Adipose tissue (tissue), 3 donors: ENCODE measurements around the gene LIPA. TPM values are rescaled to one million over a fixed set of nuclear protein-coding genes. Genes with fewer than 3 reads are reported as not detected.
"Not testable (repeated sequence)": the region's sequence is repeated elsewhere in the genome, so short reads cannot be mapped to it uniquely, and the experiment has no call there.

Source experiments
- H3K27ac ChIP-seq: one replicate; pipeline ENCODE4 v1.5.1; 2013; ENCODE audit warnings: low read depth, low read length
- WGBS, 3 donors: extraction: QIAGEN DNeasy Blood & Tissue Kit; methylation state at CpG; one replicate each; pipeline ENCODE4 v1.1.7; 2013; 5-methylcytosine and 5-hydroxymethylcytosine counted together
- polyA plus RNA-seq, 3 donors: library from polyadenylated mRNA; stranded (reverse); fragments of 200-250 nt; gene quantifications; one replicate each; pipeline ENCODE4 v1.2.3, GENCODE V29; 2013
- donor health status: healthy with polysubstance abuse.
- donor health status: Bipolar disorder and iron deficiency.
- donor health status: healthy.

Gene LIPA
- polyA plus RNA-seq, 3 donors, result 19.2 to 45.2 (median 34.5) TPM

DNA sequence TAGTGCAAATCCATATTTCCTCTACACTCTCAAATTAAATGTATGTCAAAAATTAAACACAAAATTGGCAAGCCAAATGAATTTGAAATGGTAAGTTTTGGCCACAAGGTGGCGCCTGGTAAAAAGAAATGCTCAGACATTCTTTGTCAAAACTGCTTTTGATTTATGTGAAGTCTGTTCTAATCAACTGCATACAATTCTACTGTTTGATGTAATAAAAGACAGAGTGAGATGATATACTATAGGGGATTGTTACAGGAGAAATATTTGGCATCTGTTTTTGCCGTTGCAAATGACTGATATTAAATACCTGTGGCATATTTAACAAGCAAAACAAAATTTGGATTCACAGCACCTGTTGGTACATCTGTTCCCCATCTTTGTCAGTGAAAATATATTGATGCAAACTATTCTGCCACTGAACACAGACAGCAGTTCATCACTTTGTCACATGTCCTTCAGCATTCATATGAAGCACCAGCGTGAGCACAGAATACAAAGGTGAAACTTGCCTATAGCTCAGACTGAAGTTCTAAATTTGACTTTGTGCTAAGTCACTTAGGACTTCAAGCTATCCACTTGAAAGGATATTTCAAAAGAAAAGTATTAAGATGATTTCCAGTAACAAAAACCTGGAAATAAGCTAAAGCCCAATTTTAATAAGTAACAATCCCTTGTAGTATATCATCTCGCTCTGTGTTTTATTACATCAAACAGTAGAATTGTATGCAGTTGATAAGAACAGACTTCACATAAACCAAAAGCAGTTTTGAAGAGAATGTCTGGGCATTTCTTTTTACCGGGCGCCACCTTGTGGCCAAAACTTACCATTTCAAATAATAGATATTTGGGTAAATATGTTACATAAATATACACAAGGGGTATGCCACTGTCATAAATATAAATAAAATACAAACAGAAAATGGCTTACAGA is 34.3 kb downstream of the LIPA start:
- H3K27ac ChIP-seq, result no peak overlapping the region
- WGBS, 3 donors, result 5 to 17% (median 14%) methylated on average over 6 of the region's 6 CpGs

DNA sequence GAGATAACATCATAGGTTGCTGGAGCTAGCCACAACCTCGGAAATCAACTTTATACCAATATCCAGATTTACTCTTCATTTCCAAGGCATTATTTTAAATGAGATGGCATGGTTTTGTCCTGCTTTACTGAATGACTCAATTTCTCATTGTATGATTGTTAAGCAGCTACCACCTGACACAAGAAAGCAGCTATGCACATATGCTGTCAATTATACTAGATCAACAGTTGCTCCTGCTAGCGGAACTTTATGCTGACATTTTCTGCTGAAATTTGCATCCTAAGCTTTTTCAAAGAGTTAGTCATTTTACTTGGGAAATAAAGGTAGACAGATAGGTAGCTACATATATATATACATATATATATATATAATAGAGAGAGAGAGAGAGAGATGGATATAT is 35.5 kb downstream of the LIPA start:
- no peak overlapping the region for H3K27ac ChIP-seq
- 92 to 99% (median 97%) methylated on average over 2 of the region's 2 CpGs for WGBS, 3 donors

DNA sequence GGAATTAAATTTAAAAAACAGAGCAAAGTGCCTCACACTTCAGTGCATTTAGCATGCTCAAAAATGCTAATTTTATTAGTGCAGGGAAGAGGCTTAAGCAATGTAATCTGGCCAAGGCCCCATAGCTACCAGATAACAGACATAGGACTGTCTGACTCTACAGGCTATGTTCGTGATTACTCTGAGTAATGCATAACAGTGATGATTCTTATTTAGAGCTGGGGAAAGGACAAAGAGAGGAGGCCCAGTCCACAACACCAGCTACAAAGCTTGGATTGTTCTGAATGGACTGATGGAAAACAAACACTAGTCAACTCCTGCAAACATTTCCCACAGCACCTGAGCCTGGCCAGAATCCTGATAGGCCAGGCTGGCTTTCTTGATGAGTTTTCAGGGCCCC is 36.1 kb downstream of the LIPA start:
- 75 to 88% (median 85%) methylated on average over 1 of the region's 1 CpG for WGBS, 3 donors
- no peak overlapping the region for H3K27ac ChIP-seq

DNA sequence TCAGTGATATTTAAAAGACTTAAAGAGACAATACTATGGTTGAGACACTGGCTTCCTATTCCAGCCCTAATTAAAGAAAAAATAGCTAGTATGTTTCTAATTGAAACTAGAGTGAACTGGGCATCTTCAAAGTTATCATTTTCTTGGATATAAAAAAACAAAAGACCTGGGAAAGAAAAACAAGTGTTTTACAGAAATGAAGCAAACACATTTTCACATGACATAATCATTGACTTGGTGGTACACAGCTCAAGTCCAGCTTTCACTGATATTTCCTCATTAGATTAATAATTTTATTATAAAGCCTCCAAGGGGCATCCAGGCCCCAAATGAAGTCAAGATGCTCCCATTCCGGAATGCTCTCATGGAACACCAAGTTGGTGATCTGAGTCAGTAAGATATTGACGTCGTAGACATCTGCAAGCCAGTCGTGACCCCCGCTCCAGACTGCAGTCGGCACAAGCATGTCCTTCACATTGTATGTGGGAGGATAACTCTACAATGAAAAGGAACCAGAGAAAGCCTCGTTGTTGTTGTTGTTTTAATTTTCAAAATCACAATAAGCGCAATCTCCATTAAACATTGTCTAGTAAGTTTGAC is 36.9 kb downstream of the LIPA start:
- H3K27ac ChIP-seq, result no peak overlapping the region
- WGBS, 3 donors, result 86 to 94% (median 91%) methylated on average over 8 of the region's 8 CpGs

DNA sequence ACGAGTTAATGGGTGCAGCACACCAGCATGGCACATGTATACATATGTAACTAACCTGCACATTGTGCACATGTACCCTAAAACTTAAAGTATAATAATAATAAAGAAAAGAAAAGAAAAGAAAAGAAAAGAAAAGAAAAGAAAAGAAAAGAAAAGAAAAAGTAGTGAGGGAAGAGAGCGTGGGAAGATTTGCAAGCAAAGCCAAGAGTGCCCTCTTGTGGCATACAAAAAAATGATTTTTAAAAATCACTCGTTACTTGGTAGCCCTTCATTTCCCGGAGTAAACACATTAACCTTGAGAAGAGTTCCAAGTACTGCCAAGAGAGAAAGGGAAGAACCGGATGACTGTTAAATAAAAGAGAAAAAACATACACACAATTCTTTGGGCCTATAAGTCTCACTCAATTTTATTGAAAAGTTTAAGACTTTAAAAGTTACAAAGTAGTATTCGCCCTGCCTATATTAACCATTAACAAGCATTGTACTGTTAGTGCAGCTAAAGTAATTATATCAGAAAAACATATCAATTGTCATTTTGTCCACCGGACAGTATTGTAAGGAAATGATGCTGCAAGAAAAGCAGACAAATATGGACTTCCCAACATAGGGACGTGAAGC is 38.3 kb downstream of the LIPA start:
- WGBS, 3 donors, result 30 to 40% (median 34%) methylated on average over 8 of the region's 8 CpGs
- H3K27ac ChIP-seq, result no peak overlapping the region

DNA sequence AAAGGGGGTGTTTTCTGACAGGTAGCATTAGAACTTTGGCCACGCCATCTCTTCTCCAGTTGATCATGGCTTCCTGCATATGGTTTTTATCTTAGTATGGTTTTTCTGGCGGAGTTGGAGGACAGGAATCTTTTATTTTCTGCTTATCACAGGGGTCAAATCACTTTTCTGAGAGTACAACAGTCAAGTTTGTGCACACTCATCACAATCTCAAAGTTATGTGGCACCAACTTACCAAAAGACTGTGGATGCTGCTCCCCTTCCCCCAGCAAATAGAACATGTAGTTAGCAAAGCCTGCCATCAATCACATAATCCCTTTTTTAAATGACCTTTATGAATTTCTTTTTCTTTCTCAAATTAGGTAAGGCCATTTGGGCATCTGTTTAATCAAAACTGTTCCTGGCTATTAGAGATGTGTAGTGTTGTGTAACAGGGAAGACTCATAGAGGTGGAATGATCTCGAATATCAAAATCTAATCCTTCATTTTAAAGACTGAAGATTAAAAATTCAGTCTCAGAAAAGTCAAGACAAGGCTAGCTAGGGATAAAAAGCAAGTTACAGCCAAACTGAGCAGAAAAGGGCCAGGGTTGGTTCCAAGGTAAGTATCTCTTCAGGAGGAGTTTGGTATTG is 40.7 kb downstream of the LIPA start:
- WGBS, 3 donors, result 93 to 94% (median 93%) methylated on average over 3 of the region's 3 CpGs

DNA sequence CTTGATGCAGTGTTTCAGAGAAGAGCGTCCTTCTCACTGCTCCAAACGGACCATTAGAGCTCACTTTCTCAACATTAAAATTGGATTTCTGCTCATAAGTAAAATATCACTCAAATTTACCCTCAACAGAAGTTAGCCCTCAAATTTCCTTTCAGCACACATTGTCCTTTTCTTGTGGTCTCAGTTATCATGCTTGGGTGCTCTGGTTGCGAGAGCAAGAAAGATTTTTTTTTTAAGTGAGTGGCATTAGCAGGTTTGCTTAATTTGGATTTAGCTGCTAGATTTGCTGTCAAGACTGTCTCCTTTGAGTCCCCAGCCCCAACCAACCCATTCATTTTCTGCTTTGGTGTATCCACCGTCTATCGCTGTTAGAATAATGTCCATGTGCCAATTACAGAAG is 41.9 kb downstream of the LIPA start:
- 92 to 98% (median 96%) methylated on average over 5 of the region's 5 CpGs for WGBS, 3 donors
- H3K27ac ChIP-seq, result no peak overlapping the region

More for the DNA sequence above, 40.7 kb downstream of the LIPA start:
- H3K27ac ChIP-seq, result no peak overlapping the region

DNA sequence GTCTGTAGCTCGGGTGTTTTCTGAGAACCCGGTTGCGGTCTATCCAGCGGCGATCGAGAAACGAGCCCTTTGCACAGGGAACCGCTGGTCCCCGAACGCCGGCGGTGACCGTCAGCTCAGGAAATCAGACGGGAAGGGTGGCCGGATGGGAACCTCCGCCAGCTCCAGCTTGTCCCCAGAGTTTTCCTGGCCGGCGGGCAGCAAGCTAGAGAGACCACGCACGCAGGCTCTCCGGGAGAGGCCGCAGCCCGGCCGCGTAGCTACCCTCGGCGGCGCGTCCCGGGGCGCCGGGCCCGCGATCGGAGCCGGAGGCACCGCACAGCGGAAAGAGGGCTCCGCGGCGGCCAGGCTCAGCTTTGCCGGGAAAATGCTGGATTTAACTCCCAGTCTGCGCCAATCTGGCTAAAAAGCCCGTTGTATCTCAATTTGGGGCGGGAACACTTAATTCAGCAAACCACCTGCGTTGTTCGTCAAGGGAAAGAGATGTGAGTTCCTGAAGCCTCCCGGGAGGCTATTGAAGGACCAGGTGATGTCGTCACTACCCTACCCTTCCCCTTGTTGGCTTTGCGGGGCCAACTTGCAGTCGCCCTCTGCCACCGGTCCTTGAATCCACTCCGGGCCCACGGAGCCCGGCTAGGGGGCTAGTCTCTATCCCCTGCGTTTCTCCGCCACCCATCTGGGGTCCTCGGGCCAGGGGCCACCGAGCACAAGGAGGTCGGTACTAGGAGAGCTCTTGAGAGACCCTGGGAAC is 43.6 kb downstream of the LIPA start:
- no peak overlapping the region for H3K27ac ChIP-seq
- 6 to 13% (median 6%) methylated on average over 60 of the region's 60 CpGs for WGBS, 3 donors

DNA sequence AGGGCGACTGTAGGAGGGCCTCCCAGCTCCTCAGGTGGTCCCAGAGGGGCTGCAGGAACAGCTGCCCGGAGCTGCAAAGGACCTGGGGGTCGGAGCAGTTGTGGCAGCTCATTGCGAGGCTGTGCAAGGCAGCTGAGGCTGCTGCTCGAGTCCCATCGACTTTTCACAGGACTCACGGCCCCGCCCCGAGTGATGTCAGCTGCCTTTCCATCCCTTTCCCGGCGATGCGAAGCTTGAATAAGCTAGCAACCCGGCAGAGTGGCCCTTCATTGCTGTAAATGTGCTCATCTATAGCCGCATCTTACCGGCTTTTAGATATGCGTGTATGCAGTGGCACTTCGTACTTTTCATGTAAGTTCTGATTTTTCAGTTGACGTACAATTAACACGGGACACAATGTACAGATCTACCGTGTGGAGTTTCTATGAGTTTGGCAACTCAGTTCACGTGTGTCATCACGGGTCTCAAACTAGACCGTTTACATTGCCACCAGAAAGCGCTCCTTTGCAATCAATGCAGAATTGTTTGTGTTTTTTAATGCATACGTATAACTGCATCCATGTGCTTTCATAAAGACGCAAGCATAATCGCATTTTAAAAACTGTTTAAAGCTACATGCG is 44.3 kb downstream of the LIPA start, which contains the start of gene CH25H:
TSS of gene CH25H (minus strand) at position 137 of the 620 bp plus-strand sequence. CDS start at position 112, 25 bp downstream.
- WGBS, 3 donors, result 0 to 3% (median 1%) methylated on average over 28 of the region's 28 CpGs
- no peak within 1 kb of the TSS for H3K27ac ChIP-seq

DNA sequence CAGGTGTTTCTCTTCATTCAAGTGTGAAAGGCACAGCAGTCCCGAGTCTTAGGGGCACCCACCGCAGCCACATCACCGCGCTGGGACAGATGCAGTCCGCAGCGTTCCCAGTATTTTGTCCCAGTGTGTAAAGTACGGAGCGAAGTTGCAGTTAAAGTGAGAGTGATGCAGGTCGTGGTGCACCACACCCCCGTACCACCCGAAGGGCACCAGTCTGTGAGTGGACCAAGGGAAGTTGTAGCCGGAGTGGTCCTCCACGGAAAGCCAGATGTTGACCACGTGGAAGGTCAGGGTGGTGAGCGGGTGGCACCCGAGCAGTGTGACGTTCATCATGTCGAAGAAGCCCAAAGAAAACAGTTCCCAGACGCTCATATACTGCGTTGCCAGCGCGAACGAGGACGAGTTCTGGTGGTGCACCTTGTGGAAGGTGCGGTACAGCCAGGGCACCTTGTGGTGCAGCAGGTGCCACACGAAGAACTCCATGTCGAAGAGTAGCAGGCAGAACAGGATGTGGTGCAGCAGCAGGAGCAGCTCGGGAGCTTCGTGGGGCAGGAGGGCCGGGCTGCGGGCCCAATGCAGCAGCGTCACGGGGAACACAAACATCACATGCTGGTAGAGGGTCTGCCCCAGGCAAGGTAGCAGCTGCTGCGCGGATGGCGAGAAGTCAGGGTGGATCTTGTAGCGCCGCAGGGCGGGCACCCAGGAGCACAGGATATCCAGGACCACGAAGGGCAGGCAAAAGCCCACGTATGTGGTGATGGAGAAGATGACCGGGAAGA is 45.0 kb downstream of the LIPA start:
- 14 to 19% (median 17%) methylated on average over 42 of the region's 42 CpGs for WGBS, 3 donors
- H3K27ac ChIP-seq, result no peak overlapping the region

DNA sequence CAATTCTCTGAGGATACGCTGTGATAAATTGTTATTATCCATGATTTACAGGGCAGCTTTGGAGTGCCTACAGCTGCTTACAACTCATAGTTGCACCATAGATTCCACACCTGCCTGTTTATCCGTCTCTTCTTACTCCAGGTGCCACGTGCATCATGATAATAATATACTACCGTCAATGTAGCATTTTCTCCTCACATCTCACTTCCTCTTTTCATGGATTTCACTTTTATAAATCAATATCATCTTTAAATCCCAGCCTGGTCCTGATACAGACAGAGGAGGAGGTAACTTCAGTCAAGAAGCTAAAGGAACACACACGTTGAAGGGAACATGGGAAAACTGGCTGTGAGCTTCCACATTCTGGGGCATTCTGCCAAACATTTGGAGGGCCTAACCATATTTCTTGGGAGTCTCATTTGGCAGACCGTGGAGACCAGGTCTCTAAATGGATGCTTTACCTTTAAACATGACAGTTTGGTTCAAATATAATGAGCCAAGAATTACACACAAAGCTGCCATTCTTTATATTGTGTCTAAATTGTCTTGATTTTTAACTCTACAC is 46.9 kb downstream of the LIPA start:
- H3K27ac ChIP-seq, result no peak overlapping the region
- 63 to 79% (median 73%) methylated on average over 6 of the region's 6 CpGs for WGBS, 3 donors

DNA sequence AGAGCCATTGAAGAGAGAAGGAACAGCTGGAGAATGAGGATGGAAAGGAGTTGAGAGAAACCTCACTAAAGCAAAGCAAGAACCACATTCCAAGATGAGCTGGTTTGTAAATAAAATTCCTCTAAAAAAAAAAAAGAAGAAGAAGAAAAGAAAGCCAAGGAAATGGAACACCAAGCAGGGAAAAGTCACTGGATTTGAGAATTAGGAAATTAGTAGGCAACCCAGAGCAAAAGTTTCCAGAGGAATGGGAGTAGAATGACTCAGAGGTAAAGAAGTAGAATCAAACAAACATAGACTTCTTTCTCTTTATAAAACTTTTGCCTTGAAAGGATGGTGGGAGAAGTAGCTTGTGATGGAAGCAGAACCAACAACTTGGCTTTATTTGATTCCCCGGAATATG is 48.3 kb downstream of the LIPA start:
- no peak overlapping the region for H3K27ac ChIP-seq
- 92 to 95% (median 95%) methylated on average over 1 of the region's 1 CpG for WGBS, 3 donors

DNA sequence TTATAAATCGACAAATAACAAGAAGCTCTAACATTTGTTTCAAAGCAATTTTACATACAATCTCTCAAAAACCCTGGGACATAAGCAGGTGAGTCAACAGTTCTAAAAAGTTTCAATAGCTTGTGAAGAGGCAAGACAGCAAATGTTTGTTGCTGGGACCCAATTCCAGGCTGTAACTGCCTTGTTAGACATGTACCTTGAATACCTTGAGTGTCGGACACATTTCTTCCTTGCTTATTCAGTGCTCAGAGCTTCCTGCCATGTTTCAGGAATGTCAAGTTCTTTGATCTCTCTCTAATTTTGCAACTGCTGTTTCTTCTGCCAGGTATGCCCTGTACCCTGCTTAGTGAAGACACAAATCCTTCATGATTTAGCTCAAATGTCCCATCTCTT is 49.5 kb downstream of the LIPA start:
- no peak overlapping the region for H3K27ac ChIP-seq
- 43 to 94% (median 71%) methylated on average over 2 of the region's 2 CpGs for WGBS, 3 donors

DNA sequence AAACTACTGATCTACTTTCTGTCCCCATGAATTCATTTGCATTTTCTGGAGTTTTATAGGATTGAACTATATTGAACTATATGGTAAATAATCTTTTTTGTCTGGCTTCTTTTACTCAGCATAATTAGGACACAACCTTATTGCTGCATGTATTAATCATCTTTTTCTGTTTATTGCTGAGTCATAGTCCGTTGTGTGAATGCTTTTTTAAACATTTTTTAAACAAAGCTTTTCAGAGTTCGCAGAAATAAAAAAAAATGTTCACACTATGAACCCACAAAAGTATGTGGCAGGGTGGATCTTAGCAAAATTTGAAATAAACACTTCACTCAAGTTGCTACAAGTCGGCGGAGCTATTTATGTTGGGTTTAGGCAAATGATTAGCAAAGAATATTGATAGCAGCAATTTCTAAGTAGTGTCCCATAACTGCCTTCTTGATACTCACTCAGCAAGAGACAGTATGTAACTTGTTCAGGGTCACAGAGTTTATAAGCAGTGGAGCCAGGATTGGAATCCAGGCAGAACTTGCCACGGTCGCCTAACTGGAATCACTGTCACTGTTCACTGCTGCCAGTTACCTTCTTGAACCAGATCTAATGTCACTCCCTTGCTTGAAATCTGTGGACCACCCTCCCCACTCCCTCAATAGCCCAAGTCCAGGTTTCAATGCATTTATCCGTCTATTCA is 50.1 kb downstream of the LIPA start:
- WGBS, 3 donors, result 47 to 84% (median 83%) methylated on average over 7 of the region's 7 CpGs

DNA sequence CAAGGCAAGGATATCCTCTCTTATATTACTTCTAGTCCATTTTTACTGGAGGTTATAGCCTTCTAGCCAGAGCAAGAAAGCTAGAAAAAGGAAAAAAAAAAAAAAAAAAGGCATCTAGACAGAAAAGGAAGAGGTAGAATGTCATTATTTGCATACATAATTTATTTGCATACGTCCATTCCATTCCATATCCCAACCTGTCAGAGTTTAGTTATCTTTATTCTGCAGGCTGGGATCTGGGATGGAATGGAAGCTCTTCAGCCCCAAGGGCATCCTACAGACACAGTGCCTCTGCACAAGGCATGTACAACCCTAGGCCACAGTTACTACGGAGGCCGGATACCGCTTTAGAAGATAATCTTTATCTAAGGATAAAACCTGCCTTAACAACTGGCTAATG is 54.1 kb downstream of the LIPA start:
- 73 to 96% (median 90%) methylated on average over 4 of the region's 4 CpGs for WGBS, 3 donors
- H3K27ac ChIP-seq, result no peak overlapping the region

More for the DNA sequence above, 50.1 kb downstream of the LIPA start:
- no peak overlapping the region for H3K27ac ChIP-seq

DNA sequence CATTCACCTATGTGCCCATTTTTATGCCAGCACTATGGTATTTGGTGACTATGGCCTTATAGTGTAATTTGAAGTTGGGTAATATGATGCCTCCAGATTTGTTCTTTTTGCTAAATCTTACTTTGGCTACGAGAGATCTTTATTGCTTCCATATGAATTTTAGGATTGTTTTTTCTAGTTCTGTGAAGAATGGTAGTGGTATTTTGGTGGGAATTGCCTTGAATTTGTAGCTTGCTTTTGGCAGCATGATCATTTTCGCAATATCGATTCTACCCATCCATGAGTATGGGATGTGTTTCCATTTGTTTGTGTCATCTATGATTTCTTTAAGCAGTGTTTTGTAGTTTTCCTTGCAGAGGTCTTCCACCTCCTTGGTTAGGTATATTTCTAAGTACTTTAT is 60.3 kb downstream of the LIPA start:
- not testable (repeated sequence) for H3K27ac ChIP-seq
- 95 to 98% (median 97%) methylated on average over 3 of the region's 3 CpGs for WGBS, 3 donors
